ENCODE results near the gene AKAP1. TPM values are rescaled to one million over a fixed set of nuclear protein-coding genes. Genes with fewer than 3 reads are reported as not detected.

The AKAP1 gene
- total and polyA plus RNA-seq, 9 of the 15 experiments (the other 6 are each of a cell fraction or from before 2014, with no cell fraction given) = 12.9 to 63.8 (median 36.4) TPM

GRCh38 chr17:57099165-57099564 lies 14.1 kb downstream of the AKAP1 start:
- Histone ChIP-seq H3K4me1 (replicated peaks in 1 of 2; ENCODE audit: control insufficient read depth in 2 of 2, insufficient read depth in 2 of 2, low read length in 2 of 2) (peaks cover 12 to 17% of the 10 kb centered on the region in 2 experiments; a peak in 4 of 5 replicates), H3K79me2 (ENCODE audit: control insufficient read depth, insufficient read depth, low read length) (peaks cover 85% of the 10 kb centered on the region), H3K4me3 (no peak overlapping the region), H3K4me2 (ENCODE audit: insufficient read depth, low read length) (no peak overlapping the region), H3K9me3 (replicated peaks; ENCODE audit: control insufficient read depth, insufficient read depth, low read depth, low read length) (no peaks in the 10 kb centered on the region), H2AFZ (ENCODE audit: low read depth, low read length) (no peak overlapping the region), H3K27me3 (ENCODE audit: control insufficient read depth in 2 of 2, insufficient read depth in 2 of 2, low read length in 2 of 2) (no peaks in the 10 kb centered on the region), H3K36me3 (ENCODE audit: control insufficient read depth, insufficient read depth, low read length) (peaks cover 11% of the 10 kb centered on the region; the same call in 2 of the 3 replicates), H3K27ac (ENCODE audit: extremely low read depth, low read depth, low read length) (no peak overlapping the region), H4K20me1 (replicated peaks; ENCODE audit: control insufficient read depth, insufficient read depth, low read length) (peaks cover 29% of the 10 kb centered on the region), H3K9ac (ENCODE audit: insufficient read depth in 1 of 2, low read depth in 2 of 2, low read length in 2 of 2) (peak overlapping the region in 1 of 2 experiments; percentile 15; a peak in 1 of 4 replicates), H3K9me1 (ENCODE audit: control insufficient read depth, insufficient read depth, low read length) (no peaks in the 10 kb centered on the region)
- WGBS (ENCODE audit: insufficient coverage, low coverage, missing lambda C conversion rate) = 24% methylated on average over 3 of the region's 3 CpGs
- TF ChIP-seq CBFA2T2 (conservative IDR thresholded peaks at IDR 0.05) (0 out of 2 replicates have a peak, but pooled peaks have one; percentile 18), CBFA2T3 (IDR thresholded peaks at IDR 0.05) (peak; percentile 40), ILK (tag; IDR thresholded peaks at IDR 0.05; ENCODE audit: borderline replicate concordance, low read depth) (no peak), BRD9 (IDR thresholded peaks at IDR 0.05; ENCODE audit: low read depth, partially characterized antibody) (peak; percentile 88), TAL1 (IDR thresholded peaks at IDR 0.05) (0 out of 2 replicates have a peak, but pooled peaks have one; percentile 13), ARID1B (IDR thresholded peaks at IDR 0.05) (0 out of 2 replicates have a peak, but pooled peaks have one; percentile 12), NFIC (IDR thresholded peaks at IDR 0.05) (peak; percentile 71), ZFP36 (IDR thresholded peaks at IDR 0.05; ENCODE audit: low read depth, low read length, partially characterized antibody) (peak; percentile 21), ZNF12 (CRISPR knock-in tag; IDR thresholded peaks at IDR 0.05) (no peak), ZNF311 (CRISPR knock-in tag; IDR thresholded peaks at IDR 0.05) (no peak)
- DNase-seq (ENCODE audit: extremely low read depth in 1 of 4, low spot score in 3 of 4) = peak in 2 of 4 experiments; percentile 26 to 55
- CTCF ChIA-PET (ENCODE audit: low intra/inter-chr PET ratio) = no interaction called here
- no TSS peak for BruUV-seq (replicated peaks)
- intact Hi-C loops (cut with micrococcal nuclease) = no loop called here
- POLR2A ChIA-PET = interaction anchor here (0.7 kb wide), 1 partner anchor 13 kb away, joined by 3 read pairs; no protein-coding TSS in a partner anchor
- peak; percentile 42 for FAIRE-seq
- in situ Hi-C loops (cut with MboI) = no loop called here
- peak; percentile 78 for ATAC-seq

Data from K562 (cell line).